ENCODE data around the gene HES2.

HES2 gene

DNA sequence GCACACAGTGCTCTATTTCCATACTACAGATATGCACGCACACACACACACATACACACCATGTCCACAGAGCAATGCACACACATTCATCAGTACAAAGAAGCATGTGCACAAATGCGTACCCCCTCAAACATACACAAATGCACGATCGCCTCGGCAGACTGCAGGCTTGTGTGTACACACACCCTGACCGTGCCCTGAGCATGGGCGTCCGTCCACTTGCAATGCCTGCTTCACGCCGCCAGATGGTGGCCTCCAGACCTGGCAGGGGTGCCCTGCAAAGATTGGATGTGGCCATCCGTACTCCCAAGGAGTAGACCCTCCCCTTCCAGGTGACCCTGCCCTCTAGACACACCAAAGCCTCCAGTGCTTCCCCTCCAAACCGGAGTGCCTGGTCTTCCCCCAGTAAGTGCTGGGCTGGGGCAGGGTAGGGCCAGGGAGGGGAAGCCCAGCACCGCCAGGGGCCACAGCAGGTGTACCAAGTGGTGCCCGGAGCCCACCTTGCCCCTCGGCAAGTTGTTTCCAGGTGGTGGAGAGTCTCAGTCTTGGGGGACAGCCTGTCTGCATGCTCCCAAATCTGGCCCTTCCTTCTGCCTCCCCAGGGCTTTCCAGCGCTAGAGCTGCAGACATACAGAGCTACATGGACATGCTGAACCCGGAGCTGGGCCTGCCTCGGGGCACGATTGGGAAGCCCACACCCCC is 25.5 kb upstream of the HES2 start:
- no peak for TF ChIP-seq GATA3 (IDR thresholded peaks at IDR 0.05; ENCODE audit: low read depth, low read length)
- TF ChIP-seq GATA2 (IDR thresholded peaks at IDR 0.05; ENCODE audit: low read depth, low read length): no peak

DNA sequence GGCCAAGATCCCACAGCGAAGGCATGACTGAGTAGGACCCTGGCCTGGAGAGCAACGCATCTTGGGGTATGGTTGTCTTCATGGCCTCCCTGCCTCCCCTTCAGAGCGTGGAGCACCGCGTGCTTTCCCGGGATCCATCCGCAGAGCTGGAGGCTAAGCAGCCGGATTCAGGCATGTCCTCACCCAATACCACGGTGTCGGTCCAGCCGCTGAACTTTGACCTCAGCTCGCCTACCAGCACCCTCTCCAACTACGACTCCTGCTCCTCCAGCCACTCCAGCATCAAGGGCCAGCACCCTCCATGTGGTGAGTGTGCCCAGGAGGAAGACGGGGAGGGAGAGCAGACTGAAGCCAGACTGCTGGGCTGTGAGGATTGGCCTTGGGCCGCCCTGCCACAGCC is 24.7 kb upstream of the HES2 start:
- TF ChIP-seq GATA3 (IDR thresholded peaks at IDR 0.05; ENCODE audit: low read depth, low read length) (no peak), GATA2 (IDR thresholded peaks at IDR 0.05; ENCODE audit: low read depth, low read length) (no peak)

GRCh38 chr1:6443339-6444115 is 23.8 kb upstream of the HES2 start:
- TF ChIP-seq GATA2 (IDR thresholded peaks at IDR 0.05; ENCODE audit: low read depth, low read length): no peak
- TF ChIP-seq GATA3 (IDR thresholded peaks at IDR 0.05; ENCODE audit: low read depth, low read length): no peak

- no peak for TF ChIP-seq GATA2 (IDR thresholded peaks at IDR 0.05; ENCODE audit: low read depth, low read length)
- TF ChIP-seq GATA3 (IDR thresholded peaks at IDR 0.05; ENCODE audit: low read depth, low read length): no peak
These were observed 21.9 kb upstream of the HES2 start for GRCh38 chr1:6441586-6441985.

DNA sequence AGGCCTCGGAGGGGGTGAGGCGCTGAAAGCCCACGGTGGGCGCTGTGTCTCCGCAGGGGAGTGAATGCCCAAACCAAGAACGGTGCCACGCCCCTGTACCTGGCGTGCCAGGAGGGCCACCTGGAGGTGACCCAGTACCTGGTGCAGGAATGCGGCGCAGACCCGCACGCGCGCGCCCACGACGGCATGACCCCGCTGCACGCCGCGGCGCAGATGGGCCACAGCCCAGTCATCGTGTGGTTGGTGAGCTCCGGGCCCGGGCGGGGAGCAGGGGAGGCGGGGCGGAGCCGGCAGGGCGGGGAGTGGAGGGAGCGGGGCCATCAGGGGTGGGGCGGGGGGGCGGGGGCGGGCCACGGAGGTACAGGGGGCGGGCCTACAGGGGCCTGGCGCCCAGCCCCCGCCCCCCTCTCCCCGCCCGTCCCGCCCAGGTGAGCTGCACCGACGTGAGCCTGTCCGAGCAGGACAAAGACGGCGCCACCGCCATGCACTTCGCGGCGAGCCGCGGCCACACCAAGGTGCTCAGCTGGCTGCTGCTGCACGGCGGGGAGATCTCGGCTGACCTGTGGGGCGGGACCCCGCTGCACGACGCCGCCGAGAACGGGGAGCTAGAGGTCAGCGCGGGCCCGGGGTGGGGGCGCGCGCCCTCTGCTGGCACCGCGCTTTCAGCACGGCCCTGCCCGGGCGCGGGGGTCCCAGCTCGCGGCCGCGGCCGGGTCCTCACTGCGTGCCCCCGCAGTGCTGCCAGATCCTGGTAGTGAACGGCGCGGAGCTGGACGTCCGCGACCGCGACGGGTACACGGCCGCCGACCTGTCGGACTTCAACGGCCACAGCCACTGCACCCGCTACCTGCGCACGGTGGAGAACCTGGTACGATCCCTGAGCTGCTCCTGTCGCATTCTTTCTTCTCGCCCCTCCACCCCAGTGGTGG is 20.7 kb upstream of the HES2 start:
- TF ChIP-seq GATA3 (IDR thresholded peaks at IDR 0.05; ENCODE audit: low read depth, low read length) (no peak), GATA2 (IDR thresholded peaks at IDR 0.05; ENCODE audit: low read depth, low read length) (no peak)

DNA sequence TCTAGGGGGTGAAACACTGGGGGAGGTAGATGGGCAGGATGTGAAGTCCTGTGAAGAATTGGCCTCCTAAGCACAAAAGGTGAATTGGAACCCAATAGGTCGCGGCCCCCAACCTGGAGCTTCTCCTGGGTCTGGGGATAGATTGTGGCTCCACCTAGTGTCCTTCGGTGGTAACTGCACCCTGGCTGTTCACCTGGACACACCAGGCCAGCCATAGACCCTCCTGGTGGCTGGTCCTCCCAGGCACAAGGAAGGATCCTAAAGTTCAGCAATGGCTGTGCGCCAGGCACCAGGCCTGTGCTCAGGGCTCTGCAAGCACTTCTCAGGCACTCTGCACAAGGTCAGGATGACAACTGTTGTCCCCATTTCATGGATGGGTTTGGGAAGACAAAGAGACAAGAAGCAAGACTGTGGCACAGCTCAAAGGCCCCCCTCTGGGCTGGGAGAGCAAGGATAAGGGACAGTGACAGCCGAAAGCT is 18.4 kb upstream of the HES2 start:
- TF ChIP-seq GATA3 (IDR thresholded peaks at IDR 0.05; ENCODE audit: low read depth, low read length) (no peak), GATA2 (IDR thresholded peaks at IDR 0.05; ENCODE audit: low read depth, low read length) (no peak)

DNA sequence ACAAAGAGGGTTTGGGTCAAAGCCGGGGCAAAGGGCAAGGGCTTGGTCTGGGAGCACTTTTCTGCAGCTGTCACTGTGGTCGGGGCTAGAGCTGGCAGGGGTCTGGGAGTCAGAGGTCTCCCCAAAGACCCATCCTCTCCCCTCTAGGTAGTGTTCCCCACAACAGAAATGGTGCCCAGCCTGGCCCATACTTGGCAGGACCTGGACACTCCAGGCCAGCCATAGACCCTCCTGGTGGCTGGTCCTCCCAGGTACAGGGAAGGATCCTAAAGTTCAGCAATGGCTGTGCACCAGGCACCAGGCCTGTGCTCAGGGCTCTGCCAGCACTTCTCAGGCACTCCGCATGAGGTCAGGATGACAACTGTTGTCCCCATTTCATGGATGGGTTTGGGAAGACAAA is 15.8 kb upstream of the HES2 start:
- TF ChIP-seq GATA2 (IDR thresholded peaks at IDR 0.05; ENCODE audit: low read depth, low read length): no peak
- TF ChIP-seq GATA3 (IDR thresholded peaks at IDR 0.05; ENCODE audit: low read depth, low read length): no peak

DNA sequence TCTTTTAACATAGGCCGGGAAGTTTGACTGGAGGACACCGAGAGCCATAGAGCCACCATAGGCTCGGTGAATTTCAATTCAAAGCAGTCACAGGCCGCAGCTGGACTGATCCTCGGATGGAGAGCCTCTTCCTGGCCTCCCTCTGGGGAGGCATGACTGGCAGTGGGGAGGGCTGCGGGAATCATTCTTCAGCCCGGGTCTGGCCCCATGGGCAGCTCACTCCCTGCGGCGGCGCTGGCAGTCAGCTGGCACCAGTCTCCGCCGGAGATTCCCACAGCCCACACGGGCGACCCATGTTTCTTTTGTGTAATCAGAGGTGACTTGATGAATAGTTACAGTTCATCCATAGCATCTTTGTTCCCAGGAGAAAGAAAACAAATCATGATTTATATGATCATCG is 15.4 kb upstream of the HES2 start:
- no peak for TF ChIP-seq GATA3 (IDR thresholded peaks at IDR 0.05; ENCODE audit: low read depth, low read length)
- no peak for TF ChIP-seq GATA2 (IDR thresholded peaks at IDR 0.05; ENCODE audit: low read depth, low read length)

- TF ChIP-seq GATA2 (IDR thresholded peaks at IDR 0.05; ENCODE audit: low read depth, low read length) (no peak), GATA3 (IDR thresholded peaks at IDR 0.05; ENCODE audit: low read depth, low read length) (no peak)
These were observed 14.5 kb upstream of the HES2 start for GRCh38 chr1:6434186-6434585.

- TF ChIP-seq GATA3 (IDR thresholded peaks at IDR 0.05; ENCODE audit: low read depth, low read length) (no peak), GATA2 (IDR thresholded peaks at IDR 0.05; ENCODE audit: low read depth, low read length) (no peak)
These were observed 8.0 kb upstream of the HES2 start for GRCh38 chr1:6427441-6428390.

DNA sequence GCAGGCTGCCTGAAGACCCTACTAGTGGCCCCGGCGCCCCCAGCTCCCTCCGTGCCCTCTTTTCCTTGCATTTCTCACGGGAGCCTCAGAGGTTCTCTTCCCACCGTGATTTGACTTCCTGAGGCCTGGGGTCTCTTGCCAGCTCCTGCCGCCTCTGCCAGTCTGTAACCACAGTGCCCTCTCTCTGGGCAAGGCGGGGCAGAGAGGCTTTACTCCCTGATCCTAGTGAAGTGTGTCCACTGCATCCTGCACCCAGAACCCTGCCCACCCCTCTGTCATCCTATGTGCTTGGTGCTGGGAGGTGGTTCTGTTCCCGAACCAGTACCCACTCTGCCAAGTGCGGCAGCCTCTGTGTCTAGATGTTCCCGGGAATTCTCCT is 7.2 kb upstream of the HES2 start:
- TF ChIP-seq GATA3 (IDR thresholded peaks at IDR 0.05; ENCODE audit: low read depth, low read length): no peak
- no peak for TF ChIP-seq GATA2 (IDR thresholded peaks at IDR 0.05; ENCODE audit: low read depth, low read length)

GRCh38 chr1:6426277-6426971 is 6.7 kb upstream of the HES2 start:
- TF ChIP-seq GATA2 (IDR thresholded peaks at IDR 0.05; ENCODE audit: low read depth, low read length): no peak
- TF ChIP-seq GATA3 (IDR thresholded peaks at IDR 0.05; ENCODE audit: low read depth, low read length): no peak
